HG02840 (cell line): Measurements from ENCODE around the gene LRRC3C.
A peak's percentile ranks its signal among the peaks of the same experiment; 100 is the strongest.
"Not testable (repeated sequence)": the region's sequence is repeated elsewhere in the genome, so short reads cannot be mapped to it uniquely, and the experiment has no call there.

Experiments used
- ATAC-seq: cut with Tn5 transposase; IDR thresholded peaks from one replicate; pipeline ENCODE4 v1.9.1; 2021; ENCODE audit warnings: mild to moderate bottlenecking, moderate library complexity, moderate number of reproducible peaks; ENCODE audit not compliant: unreplicated experiment, low FRiP score

LRRC3C gene

DNA sequence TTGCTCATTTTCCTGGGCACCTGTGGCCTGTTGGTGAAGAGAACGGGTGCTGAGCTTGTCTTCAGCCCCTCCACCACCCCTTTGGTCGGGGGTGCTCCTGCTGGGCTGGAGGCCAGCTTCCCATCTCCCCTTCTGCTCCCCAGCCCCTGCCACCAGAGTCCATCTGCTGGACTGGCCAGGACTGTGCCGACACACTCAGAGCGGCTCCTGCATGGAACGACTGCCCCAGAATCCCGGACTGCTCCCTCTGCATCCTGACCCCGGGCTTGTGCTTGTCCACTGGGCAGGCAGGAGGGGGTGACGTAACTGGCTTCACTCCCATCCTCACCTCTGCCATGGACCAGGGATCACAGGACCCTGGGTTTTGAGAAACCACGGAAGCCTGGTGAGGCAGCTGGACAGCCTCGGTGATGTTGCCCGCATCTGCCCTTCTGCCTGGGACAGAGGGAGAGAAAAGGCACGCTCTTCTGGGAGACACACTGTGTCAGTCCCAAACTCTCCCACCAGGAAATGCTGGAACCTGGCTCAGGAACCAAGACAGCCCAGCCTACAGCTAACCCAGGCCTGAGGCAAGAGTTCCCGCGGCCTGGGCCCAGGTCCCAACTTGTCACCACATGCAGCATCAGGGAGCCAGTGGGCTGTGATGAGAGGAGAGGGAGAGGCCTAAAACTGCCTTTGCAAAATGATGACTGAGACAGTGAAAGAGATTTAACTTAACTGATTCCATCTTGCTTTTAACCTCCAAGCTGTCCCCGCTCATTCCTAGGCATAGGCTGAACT is 19.2 kb downstream of the LRRC3C start:
- ATAC-seq = no peak

DNA sequence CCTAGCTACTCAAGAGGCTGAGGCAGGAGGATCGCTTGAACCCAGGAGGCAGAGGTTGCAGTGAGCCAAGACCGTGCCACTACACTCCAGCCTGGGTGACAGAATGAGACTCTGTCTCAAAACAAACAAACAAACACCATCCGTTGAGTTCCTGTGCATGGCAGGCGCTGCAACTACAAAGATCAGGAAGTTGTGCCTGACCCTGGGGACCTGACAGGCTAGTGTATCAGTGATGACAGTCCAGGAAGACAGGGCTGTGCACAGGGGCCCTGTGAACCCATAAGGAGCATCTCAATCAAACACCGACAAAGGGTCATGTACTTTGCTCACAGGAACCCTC is 20.9 kb downstream of the LRRC3C start:
- not testable (repeated sequence) for ATAC-seq

GRCh38 chr17:39949028-39949427 is 21.5 kb downstream of the LRRC3C start:
- no peak for ATAC-seq

- no peak for ATAC-seq
Observed at GRCh38 chr17:39950871-39951348, 23.4 kb downstream of the LRRC3C start.

DNA sequence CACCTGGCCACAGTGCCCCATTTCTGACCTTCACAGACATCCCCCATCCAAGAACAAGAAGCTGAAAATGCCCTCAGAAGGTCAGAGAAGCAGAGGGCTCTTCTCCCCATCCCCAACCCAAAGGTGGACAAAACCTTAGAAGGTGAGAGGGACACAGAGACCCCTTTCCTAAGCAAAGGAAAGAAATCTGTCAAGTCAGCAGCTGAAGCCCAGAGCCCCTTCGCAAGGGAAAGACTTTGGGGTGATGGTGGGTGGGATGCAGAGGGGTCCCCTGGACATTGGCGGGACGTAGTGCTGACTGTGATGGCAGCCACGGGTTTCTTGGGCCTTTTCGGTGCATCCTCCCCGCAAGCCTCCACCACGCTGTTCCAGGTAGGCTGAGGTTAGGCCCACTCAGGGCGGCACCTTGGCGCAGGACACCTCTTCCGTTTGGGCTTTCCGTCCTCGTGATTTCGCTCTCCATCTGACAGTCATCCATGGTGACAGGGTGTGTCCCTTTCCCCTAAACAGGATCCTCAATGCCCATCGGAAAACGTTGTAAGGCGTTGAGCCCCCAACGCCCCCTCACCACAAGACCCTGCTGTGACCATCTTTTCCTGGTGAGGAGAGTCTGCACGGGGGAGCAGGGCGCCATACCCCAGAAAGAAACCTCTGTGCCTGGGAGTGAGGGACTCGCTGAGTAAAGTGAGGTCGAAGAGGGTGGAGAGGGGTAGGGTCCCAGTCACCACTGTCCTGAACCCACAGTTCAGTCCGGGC is 24.6 kb downstream of the LRRC3C start:
- peak; percentile 7 for ATAC-seq

GRCh38 chr17:39952680-39953470 is 25.3 kb downstream of the LRRC3C start:
- peak; percentile 63 for ATAC-seq

DNA sequence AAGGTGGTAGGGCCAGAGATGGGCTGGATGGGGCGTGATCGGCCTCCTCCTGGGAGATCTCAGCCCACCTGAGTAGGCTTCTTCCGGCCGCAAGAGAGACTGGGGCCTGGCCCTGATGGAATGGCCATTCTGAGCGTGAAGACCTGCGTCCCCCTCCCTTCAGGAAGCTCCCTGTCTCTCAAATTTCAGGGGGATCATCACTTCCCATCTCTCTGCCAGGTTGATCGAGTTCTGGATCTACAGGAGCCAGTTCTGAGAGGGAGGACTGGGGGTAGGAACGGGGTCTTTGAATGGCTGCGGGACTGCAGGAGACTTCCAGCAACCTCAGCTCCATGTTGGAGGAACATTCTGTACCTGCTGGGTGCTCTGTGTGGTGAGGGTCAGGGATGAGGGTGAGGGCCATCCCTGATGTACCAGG is 25.9 kb downstream of the LRRC3C start:
- no peak for ATAC-seq

GRCh38 chr17:39954876-39955275 is 27.3 kb downstream of the LRRC3C start:
- ATAC-seq = no peak

DNA sequence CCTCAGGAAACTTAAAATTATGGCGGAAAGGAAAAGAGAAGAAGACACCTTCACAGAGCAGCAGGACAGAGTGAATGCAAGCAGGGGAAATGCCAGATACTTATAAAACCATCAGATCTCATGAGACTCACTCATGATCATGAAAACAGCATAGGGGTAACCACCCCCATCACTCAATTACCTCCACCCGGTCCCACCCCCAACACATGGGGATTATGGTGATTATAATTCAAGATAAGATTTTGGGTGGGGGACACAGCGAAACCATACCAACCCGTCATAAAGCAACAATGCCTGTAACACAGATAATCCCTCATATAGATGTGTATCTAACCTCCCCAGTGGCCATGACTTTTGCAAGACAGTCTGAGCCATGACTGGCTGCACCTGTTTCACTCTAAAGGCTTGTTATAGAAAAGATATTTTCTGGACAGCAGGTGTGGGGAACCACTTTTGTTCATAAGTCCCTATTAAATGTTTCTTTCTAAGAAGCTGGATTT is 28.2 kb downstream of the LRRC3C start:
- no peak for ATAC-seq

- ATAC-seq = no peak
Observed at GRCh38 chr17:39960524-39961041, 33.1 kb downstream of the LRRC3C start.

DNA sequence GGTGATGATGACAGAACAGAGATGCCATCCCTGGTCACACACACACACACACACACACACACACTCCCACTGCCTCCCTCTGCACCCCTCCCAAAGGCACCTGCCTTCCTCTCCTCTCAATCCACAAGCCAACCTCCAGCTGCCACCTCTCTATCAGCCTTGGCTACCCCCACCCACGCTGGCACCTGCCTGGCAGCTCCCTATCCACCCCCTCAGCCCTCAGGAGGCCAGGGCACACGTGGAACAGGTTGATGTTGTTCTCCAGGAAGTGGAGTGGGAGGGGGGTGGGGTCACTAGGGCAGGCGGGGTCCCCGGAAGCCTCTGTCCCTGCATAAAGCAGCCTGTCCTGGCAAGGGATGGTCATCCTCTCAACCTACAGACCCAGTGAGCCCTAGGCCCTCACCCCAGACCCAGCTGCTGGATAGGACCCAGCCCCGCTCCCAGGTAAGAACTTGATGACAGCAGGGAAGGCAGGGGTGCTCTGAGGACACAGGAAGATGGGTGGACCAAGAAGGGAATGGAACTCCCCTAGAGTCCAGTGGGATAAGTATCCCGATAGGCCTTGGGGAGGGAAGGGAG is 35.2 kb downstream of the LRRC3C start, which contains the start of gene GSDMA:
GSDMA (plus strand) TSS at position 363 of the 579 bp plus-strand sequence. CDS start 2,684 bp downstream, outside the sequence.
- no peak for ATAC-seq

DNA sequence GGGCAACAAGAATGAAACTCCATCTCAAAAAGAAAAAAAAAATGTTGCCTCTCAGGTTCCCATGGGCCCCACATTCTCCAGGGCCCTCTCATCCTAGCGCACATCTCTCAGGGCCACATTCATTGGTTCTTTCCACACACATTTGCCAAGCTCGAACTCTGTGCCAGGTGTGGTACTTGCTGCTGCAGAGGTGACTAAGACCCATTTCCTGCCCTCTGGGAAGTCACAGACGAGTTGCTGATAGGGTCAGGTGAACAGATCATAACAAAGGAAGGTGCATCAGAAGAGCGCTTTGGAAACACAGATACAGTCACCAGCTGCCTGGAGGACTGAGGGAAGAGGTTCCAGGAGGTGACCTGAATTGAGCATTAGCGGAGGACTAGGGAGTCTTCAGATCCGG is 36.3 kb downstream of the LRRC3C start:
- ATAC-seq = no peak

GRCh38 chr17:39965017-39965699 is 37.6 kb downstream of the LRRC3C start:
- no peak for ATAC-seq

GRCh38 chr17:39966771-39967170 is 39.2 kb downstream of the LRRC3C start:
- ATAC-seq = no peak

GRCh38 chr17:39968761-39969160 is 41.2 kb downstream of the LRRC3C start:
- ATAC-seq = no peak

DNA sequence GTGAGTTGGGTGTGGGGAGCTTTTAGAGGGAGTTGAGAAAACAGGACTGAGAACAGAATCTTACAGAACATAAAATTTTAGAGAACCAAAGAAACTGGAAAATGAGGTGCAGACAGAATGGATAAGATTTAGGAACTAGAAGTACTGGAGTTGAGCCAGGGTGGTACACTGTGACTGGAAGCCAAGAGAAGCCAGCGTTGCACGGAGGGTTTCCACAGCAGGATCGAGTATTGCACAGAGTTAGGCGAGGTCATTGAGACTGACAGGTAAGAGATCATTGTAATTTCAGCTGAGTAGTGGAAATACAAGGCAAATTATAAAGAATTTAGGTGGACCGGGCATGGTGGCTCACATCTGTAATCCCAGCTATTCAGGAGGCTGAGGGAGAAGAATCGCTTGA is 41.8 kb downstream of the LRRC3C start:
- no peak for ATAC-seq

GRCh38 chr17:39970157-39970692 is 42.7 kb downstream of the LRRC3C start:
- no peak for ATAC-seq

GRCh38 chr17:39971076-39971603 is 43.6 kb downstream of the LRRC3C start:
- ATAC-seq = no peak

DNA sequence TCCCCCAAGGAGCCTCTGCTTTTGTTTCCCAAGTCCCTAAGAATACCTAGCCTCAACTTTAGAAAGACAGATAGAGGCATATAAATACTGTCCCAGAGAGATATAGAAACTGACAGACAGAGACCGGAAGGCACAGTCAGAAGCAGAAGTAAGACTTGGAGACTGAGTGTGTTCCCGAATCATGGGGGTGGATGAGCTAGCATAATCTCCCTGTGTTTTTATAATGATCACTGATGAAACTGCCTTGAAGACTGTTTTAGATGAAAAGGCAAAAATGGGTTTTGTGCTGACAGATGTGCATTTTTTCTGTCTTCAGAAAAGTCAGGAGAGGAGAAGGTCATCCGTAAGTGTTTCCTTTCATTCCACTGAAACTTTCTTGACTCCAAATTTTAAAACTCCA is 44.7 kb downstream of the LRRC3C start:
- no peak for ATAC-seq
